HG03103 (cell line): ENCODE data around the gene SLC2A4.
"Not testable (repeated sequence)": the region's sequence is repeated elsewhere in the genome, so short reads cannot be mapped to it uniquely, and the experiment has no call there.

Experiments used
- ATAC-seq: cut with Tn5 transposase; IDR thresholded peaks from one replicate; pipeline ENCODE4 v1.9.1; 2021; ENCODE audit warnings: low read depth; ENCODE audit not compliant: unreplicated experiment

The SLC2A4 gene

GRCh38 chr17:7337600-7337999, 56.1 kb downstream of the SLC2A4 start:
- ATAC-seq: not testable (repeated sequence)
